BLaER1 treated with 17β-estradiol and CSF1 and Interleukin-3, amounts not matched to agents 10 nM and 100 nM (cell line): ENCODE data around the gene ARFRP1.
"Not testable (repeated sequence)": the region's sequence is repeated elsewhere in the genome, so short reads cannot be mapped to it uniquely, and the experiment has no call there.

Source experiments
- H3K27ac ChIP-seq, 11 experiments: shearing (Covaris generic); formaldehyde crosslinking; 2 replicates each; pipeline ENCODE4 v1.8.1; 2022
- H3K27me3 ChIP-seq, 11 experiments: shearing (Covaris generic); formaldehyde crosslinking; 2 replicates each; pipeline ENCODE4 v1.8.1; 2022
- H3K36me3 ChIP-seq, 11 experiments: shearing (Covaris generic); formaldehyde crosslinking; 2 replicates each; pipeline ENCODE4 v1.8.1; 2022
- H3K4me1 ChIP-seq, 10 experiments: shearing (Covaris generic); formaldehyde crosslinking; 2 replicates each; pipeline ENCODE4 v1.8.1; 2022
- H3K4me2 ChIP-seq, 11 experiments: shearing (Covaris generic); formaldehyde crosslinking; 2 replicates each; pipeline ENCODE4 v1.8.1; 2022
- H3K4me3 ChIP-seq, 10 experiments: shearing (Covaris generic); formaldehyde crosslinking; 2 replicates each; pipeline ENCODE4 v1.8.1; 2022
- H3K9ac ChIP-seq, 11 experiments: shearing (Covaris generic); formaldehyde crosslinking; 2 replicates each; pipeline ENCODE4 v1.8.1; 2022
- H3K9me3 ChIP-seq, 11 experiments: shearing (Covaris generic); formaldehyde crosslinking; replicated peaks in 1 of 11; 2 replicates each; pipeline ENCODE4 v1.8.1; 2022
- H4K20me1 ChIP-seq, 11 experiments: shearing (Covaris generic); formaldehyde crosslinking; 2 replicates each; pipeline ENCODE4 v1.8.1; 2022
- Cebpa-rat ChIP-seq, 11 experiments: shearing (Covaris generic); IDR thresholded peaks; 2 replicates each; pipeline ENCODE4 v1.8.1; 2022

ARFRP1 gene

DNA sequence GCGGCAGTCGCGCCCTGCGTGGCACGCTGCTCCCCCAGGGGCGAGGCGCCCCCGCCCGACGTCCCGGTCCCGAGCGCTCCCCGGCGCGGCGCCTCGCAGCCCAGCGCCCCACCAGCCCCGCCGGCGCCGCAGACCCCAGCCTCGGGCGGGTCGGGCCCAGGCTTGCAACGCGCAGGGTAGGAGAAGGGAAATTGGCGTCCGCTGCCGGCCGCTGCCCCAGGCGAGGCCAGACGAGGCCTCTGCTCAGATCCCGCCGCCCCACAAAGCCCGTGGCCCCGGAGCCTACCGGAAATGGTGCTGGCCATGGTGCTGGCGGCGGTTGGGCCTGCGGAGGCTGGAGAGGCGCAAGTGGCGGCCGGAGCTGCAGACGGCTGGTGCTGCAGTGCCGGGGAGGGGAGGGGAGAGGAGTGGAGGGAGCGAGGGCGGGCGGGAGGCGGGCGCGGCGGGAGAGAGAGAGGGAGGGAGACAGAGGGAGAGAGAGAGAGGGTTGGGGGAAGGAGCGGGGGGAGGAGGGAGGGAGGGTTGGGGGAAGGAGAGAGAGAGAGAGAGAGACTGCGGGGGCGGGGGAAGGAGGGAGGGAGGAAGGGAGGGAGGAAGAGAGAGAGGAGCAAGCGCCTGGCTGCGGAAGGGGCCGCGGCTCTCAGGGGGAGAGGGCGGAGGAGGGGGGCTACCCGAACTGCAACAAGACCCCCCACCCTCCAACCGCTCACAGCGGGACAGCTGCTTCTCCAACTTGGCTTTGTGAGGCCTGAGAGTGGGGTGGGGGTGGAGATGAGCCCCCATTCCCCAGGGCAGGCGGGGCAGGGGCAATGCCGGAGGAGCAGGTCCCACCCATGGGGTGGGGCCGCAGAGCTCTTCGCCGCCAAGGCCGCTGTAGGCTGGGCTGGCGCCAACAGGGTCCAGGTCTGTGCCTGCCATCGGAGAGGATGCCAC lies 54.5 kb downstream of the ARFRP1 start, which contains the start of gene STMN3:
STMN3 (minus strand) TSS at position 384 of the 933 bp plus-strand sequence; CDS start at position 305, 79 bp downstream.
- H4K20me1 ChIP-seq, result peaks cover 0 to 44% (median 37%) of the 10 kb centered on the region in 11 experiments; a peak in 20 of 22 replicates
- H3K4me2 ChIP-seq, result peak within 1 kb of the TSS; percentile 93 to 99 (median 98)
- H3K4me3 ChIP-seq, result peak within 1 kb of the TSS; percentile 66 to 94 (median 88)

DNA sequence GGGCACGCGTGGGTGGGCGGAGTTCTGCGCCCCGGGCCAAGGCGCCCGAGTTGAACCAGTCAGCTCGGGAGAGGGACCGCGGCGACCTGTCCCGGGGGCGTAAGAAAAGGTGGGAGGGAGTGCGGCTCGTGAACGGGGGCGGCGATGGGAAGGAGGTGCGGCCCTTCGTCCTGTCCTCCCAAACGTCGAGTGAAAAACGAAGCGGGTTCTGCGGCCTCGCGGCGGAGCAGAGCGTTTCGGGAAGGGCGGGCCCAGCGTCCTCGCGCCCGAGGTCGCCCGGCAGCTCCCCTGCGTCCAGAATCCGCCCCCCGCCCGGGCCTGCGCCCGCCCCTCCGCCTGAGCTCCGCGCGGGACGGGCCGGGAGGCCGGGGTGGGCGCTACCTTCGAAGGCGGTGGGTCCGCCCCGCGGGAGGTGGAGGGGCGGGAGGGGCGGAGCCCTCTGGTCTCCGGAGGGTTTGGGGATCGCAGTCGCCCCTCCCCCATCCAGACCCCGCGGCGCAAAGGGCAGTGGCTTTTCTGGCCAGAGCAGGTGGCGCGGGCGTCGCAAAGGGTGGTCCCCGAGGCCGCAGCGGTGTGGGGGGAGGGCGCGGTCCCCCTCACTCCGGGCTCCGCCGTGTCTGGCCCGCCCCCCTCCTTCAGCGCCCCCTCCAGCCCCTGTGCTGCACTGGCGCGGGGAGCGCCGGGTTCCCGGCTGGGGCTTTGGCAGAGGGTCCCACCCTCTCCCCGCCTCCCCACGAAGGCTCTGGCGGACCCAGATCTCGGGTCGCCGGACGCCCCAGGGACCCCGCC lies 55.4 kb downstream of the ARFRP1 start:
- Histone ChIP-seq H3K9me3 (no peaks in the 10 kb centered on the region), H3K27ac (peak overlapping the region in 10 of 11 experiments; percentile 11 to 82 (median 78); a peak in 18 of 22 replicates), H3K4me2 (peak overlapping the region; percentile 93 to 99 (median 98)), H3K36me3 (peaks cover 0 to 14% (median 11%) of the 10 kb centered on the region in 11 experiments; a peak in 8 of 22 replicates), H3K9ac (peak overlapping the region; percentile 69 to 89 (median 82)), H3K4me1 (peaks cover 36 to 69% (median 64%) of the 10 kb centered on the region in 10 experiments), H3K4me3 (peak overlapping the region; percentile 66 to 94 (median 88)), H4K20me1 (peaks cover 0 to 49% (median 41%) of the 10 kb centered on the region in 11 experiments; a peak in 20 of 22 replicates), H3K27me3 (peaks cover 0 to 10% (median 0%) of the 10 kb centered on the region in 11 experiments; a peak in 2 of 22 replicates)
- TF ChIP-seq Cebpa-rat (IDR thresholded peaks at IDR 0.05), result no peak

More for the DNA sequence above, 54.5 kb downstream of the ARFRP1 start, which contains the start of gene STMN3:
- peak within 1 kb of the TSS; percentile 69 to 89 (median 83) for H3K9ac ChIP-seq
- H3K27me3 ChIP-seq, result peaks cover 0 to 10% (median 0%) of the 10 kb centered on the region in 11 experiments; a peak in 2 of 22 replicates
- peaks cover 40 to 71% (median 68%) of the 10 kb centered on the region in 10 experiments for H3K4me1 ChIP-seq
- H3K9me3 ChIP-seq, result no peaks in the 10 kb centered on the region
- no peak for TF ChIP-seq Cebpa-rat (IDR thresholded peaks at IDR 0.05)
- H3K36me3 ChIP-seq, result peaks cover 0 to 10% (median 7%) of the 10 kb centered on the region in 11 experiments; a peak in 7 of 22 replicates
- H3K27ac ChIP-seq, result peak within 1 kb of the TSS in 10 of 11 experiments; percentile 34 to 94 (median 84); a peak in 19 of 22 replicates

DNA sequence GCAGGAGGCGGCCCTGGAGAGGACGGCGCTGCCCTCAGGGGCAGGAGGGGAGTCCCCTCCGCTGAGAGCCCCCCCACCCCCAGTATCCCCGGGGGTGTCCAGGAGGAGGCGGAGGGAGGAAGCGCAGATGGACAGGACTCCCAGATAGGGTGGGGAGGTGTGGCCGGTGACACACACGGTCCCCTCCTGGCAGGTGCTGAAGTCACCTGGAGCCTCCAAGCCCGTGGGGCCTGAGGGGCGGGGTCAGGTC lies 55.9 kb downstream of the ARFRP1 start:
- no peaks in the 10 kb centered on the region for H3K9me3 ChIP-seq
- H3K4me1 ChIP-seq, result peaks cover 31 to 66% (median 61%) of the 10 kb centered on the region in 10 experiments
- peaks cover 0 to 14% (median 11%) of the 10 kb centered on the region in 11 experiments; a peak in 8 of 22 replicates for H3K36me3 ChIP-seq
- H3K27ac ChIP-seq, result peak overlapping the region in 8 of 11 experiments; percentile 73 to 82 (median 79); a peak in 11 of 22 replicates
- peak overlapping the region; percentile 93 to 99 (median 98) for H3K4me2 ChIP-seq
- H3K4me3 ChIP-seq, result peak overlapping the region; percentile 66 to 94 (median 88)
- no peak for TF ChIP-seq Cebpa-rat (IDR thresholded peaks at IDR 0.05)
- H3K9ac ChIP-seq, result peak overlapping the region; percentile 69 to 89 (median 82); a peak in 19 of 22 replicates
- H3K27me3 ChIP-seq, result peaks cover 0 to 10% (median 0%) of the 10 kb centered on the region in 11 experiments; a peak in 2 of 22 replicates
- H4K20me1 ChIP-seq, result peaks cover 0 to 49% (median 45%) of the 10 kb centered on the region in 11 experiments; a peak in 20 of 22 replicates

DNA sequence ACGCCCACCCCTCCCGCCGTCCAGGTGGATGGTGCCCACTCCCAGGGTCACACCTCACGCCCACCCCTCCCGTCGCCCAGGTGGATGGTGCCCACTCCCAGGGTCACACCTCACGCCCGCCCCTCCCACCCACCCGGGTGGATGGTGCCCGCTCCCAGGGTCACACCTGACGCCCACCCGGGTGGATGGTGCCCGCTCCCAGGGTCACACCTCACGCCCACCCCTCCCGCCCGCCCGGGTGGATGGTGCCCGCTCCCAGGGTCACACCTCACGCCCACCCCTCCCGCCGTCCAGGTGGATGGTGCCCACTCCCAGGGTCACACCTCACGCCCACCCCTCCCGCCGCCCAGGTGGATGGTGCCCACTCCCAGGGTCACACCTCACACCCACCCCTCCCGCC lies 57.3 kb downstream of the ARFRP1 start:
- H3K9ac ChIP-seq, H3K9me3 ChIP-seq, H3K4me3 ChIP-seq, H3K4me2 ChIP-seq, H3K27ac ChIP-seq: not testable (repeated sequence)
- Histone ChIP-seq H4K20me1 (peaks cover 0 to 50% (median 45%) of the 10 kb centered on the region in 11 experiments; a peak in 20 of 22 replicates), H3K4me1 (peaks cover 25 to 64% (median 48%) of the 10 kb centered on the region in 10 experiments), H3K36me3 (peaks cover 0 to 21% (median 12%) of the 10 kb centered on the region in 11 experiments; a peak in 8 of 22 replicates), H3K27me3 (peaks cover 0 to 10% (median 0%) of the 10 kb centered on the region in 11 experiments; a peak in 2 of 22 replicates)

DNA sequence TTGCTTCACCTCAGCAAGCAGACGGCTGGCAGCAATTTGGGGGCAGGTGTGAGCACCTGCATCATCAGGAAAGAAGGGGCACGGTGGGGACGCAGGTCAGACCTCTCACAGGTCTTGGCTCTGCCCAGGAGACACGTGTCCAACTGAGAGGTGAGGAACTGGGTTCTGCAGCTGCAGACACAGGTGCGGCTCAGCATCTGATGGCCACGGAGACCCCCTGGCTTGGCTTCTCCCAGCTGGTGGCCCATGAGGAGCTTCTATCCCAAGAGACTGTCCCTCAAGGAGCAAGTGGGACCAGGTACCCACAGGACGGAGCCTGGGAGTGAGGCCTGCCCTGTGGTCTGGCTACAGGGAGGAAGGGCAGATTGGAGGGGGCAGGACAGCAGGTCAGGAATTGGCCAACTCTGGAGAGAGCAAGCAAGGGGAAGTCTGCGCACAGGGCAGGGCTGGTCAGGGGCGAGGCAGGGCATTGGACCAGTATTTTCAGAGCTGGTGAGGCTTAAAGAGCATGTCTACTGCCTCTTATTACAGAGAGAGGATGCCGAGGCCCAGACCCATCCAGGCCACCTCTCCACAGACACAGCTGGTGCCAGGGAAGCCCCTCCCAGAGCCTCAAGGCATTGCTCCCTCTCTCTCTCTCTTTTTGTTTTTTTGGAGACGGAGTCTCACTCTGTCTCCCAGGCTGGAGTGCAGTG lies 58.7 kb downstream of the ARFRP1 start:
- Histone ChIP-seq H3K9ac (peak overlapping the region in 4 of 11 experiments; percentile 13 to 34 (median 32); a peak in 3 of 22 replicates), H3K27ac (no peak overlapping the region), H3K9me3 (no peaks in the 10 kb centered on the region), H3K36me3 (peaks cover 0 to 25% (median 12%) of the 10 kb centered on the region in 11 experiments; a peak in 14 of 22 replicates), H3K27me3 (peaks cover 0 to 10% (median 0%) of the 10 kb centered on the region in 11 experiments; a peak in 2 of 22 replicates), H4K20me1 (peaks cover 0 to 50% (median 45%) of the 10 kb centered on the region in 11 experiments; a peak in 20 of 22 replicates), H3K4me3 (no peak overlapping the region), H3K4me2 (peak overlapping the region in 6 of 11 experiments; percentile 15 to 41 (median 36); a peak in 7 of 22 replicates), H3K4me1 (peaks cover 14 to 50% (median 33%) of the 10 kb centered on the region in 10 experiments; a peak in 19 of 20 replicates)
- no peak for TF ChIP-seq Cebpa-rat (IDR thresholded peaks at IDR 0.05)
